ENCODE results near the gene SFXN5.
"Not testable (repeated sequence)": the region's sequence is repeated elsewhere in the genome, so short reads cannot be mapped to it uniquely, and the experiment has no call there.

SFXN5 gene

GRCh38 chr2:73067043-73067442 lies 4.5 kb downstream of the SFXN5 start:
- TF ChIP-seq CTCF (IDR thresholded peaks at IDR 0.05; ENCODE audit: control extremely low read depth, extremely low read depth, low read depth, missing control alignments): no peak
- no peak for DNase-seq (ENCODE audit: extremely low spot score)
- ChIA-PET CTCF (interaction anchor here (1.0 kb wide), 1 partner anchor 18 kb away, joined by 3 read pairs; no protein-coding TSS in a partner anchor), POLR2A (no interaction called here)

GRCh38 chr2:73065070-73065469 lies 6.4 kb downstream of the SFXN5 start:
- POLR2A ChIA-PET; DNase-seq (ENCODE audit: extremely low spot score): not testable (repeated sequence)
- CTCF ChIA-PET: interaction anchor here (1.0 kb wide), 1 partner anchor 20 kb away, joined by 4 read pairs; no protein-coding TSS in a partner anchor

GRCh38 chr2:73063909-73064875 lies 7.3 kb downstream of the SFXN5 start:
- ChIA-PET POLR2A (interaction anchor here (0.6 kb wide), 1 partner anchor 29 kb away, joined by 13 read pairs; no protein-coding TSS in a partner anchor), CTCF (interaction anchor here (0.9 to 2.7 kb wide), 5 partner anchors 11 to 113 kb away, joined by 3 to 9 read pairs (median 4); no protein-coding TSS in a partner anchor)
- no peak for DNase-seq (ENCODE audit: extremely low spot score)
- no peak for TF ChIP-seq CTCF (IDR thresholded peaks at IDR 0.05; ENCODE audit: control extremely low read depth, extremely low read depth, low read depth, missing control alignments)

GRCh38 chr2:73063472-73063871 lies 8.0 kb downstream of the SFXN5 start:
- ChIA-PET POLR2A (no interaction called here), CTCF (interaction anchor here (0.9 to 2.7 kb wide), 4 partner anchors 10 to 114 kb away, joined by 3 to 9 read pairs (median 4); no protein-coding TSS in a partner anchor)
- DNase-seq (ENCODE audit: extremely low spot score): no peak
- TF ChIP-seq CTCF (IDR thresholded peaks at IDR 0.05; ENCODE audit: control extremely low read depth, extremely low read depth, low read depth, missing control alignments): no peak

- no peak for DNase-seq (ENCODE audit: extremely low spot score)
- ChIA-PET POLR2A (no interaction called here), CTCF (interaction anchor here (1.1 kb wide), 1 partner anchor 164 kb away, joined by 3 read pairs; no protein-coding TSS in a partner anchor)
- TF ChIP-seq CTCF (IDR thresholded peaks at IDR 0.05; ENCODE audit: control extremely low read depth, extremely low read depth, low read depth, missing control alignments): no peak
Observed at GRCh38 chr2:73059106-73059505, 12.4 kb downstream of the SFXN5 start.

GRCh38 chr2:73054980-73055379 lies 16.5 kb downstream of the SFXN5 start:
- ChIA-PET CTCF (no interaction called here), POLR2A (no interaction called here)
- no peak for TF ChIP-seq CTCF (IDR thresholded peaks at IDR 0.05; ENCODE audit: control extremely low read depth, extremely low read depth, low read depth, missing control alignments)
- no peak for DNase-seq (ENCODE audit: extremely low spot score)
